Measurements from ENCODE around the gene MLLT10. TPM values are rescaled to one million over a fixed set of nuclear protein-coding genes. Genes with fewer than 3 reads are reported as not detected.

MLLT10 gene
- total RNA-seq, 1 experiment from 2014 or later: 58.4 TPM

DNA sequence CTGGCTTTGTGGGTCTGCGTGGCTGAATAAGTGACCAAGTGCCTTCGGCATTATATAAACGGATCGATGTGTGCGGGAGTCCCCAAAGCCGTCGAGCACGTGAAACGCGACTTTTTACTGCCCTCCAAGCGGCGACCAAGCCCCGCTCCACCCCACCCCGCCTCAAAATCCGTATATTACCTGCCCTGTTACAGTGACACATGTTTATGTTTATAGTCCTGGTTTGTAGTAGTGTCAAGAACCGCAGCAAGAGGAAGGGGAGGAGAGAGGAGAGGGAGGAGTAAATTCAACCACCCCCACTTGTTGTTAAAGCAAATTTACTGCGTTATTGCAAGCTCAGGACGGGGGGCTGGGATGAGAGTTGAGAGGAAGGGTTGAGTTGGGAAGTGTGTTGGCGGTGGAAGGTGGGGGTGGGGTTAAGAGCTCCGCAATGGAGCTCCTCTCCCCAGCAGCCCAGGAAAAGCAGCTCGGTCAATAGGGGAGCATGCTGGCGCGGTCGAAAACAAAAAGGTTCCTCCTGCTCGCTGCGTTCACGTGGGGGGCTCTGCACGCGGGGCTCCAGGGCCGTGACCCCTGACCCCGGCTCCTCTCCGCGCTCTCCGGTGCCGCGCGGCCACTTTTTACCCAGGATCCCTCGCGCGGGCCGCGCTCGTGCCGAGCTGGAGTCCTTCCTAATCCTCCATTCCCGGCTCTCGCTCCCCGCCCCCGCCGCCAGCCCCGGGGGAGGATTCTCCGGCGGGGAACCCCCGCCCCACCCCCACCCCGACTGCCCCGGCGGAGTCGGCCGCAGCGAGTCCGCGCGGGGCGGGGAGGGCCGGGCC, 8.5 kb upstream of the MLLT10 start, which contains the start of gene SKIDA1:
Gene SKIDA1, minus strand, starts transcription at position 316 of the 821 bp plus-strand sequence. CDS start 7,860 bp downstream, outside the sequence.
- DNase-seq (ENCODE audit: low spot score): peak; percentile 97
- no TSS peak for BruUV-seq (replicated peaks)
- peak within 1 kb of the TSS; percentile 63 for H3K4me3 ChIP-seq (ENCODE audit: low read depth, low read length, poor library complexity, severe bottlenecking)
- H3K27me3 ChIP-seq (replicated peaks; ENCODE audit: insufficient read depth, low read depth, low read length, poor library complexity): no peaks in the 10 kb centered on the region
- H3K27ac ChIP-seq (ENCODE audit: low read depth, low read length, poor library complexity, severe bottlenecking): peak within 1 kb of the TSS; percentile 99
- no peaks in the 10 kb centered on the region for H3K9me3 ChIP-seq (ENCODE audit: low read depth, low read length, poor library complexity, severe bottlenecking)
- H3K36me3 ChIP-seq (ENCODE audit: insufficient read depth, low read length, poor library complexity, severe bottlenecking): no peaks in the 10 kb centered on the region
- TF ChIP-seq CTCF (conservative IDR thresholded peaks at IDR 0.05; ENCODE audit: low read depth, low read length): no peak
- TF ChIP-seq EZH2 (IDR thresholded peaks at IDR 0.05; ENCODE audit: borderline replicate concordance, low read depth, low read length, poor library complexity, severe bottlenecking): no peak
- CTCF ChIA-PET: interaction anchor here (1.0 kb wide), 1 partner anchor 29 kb away, joined by 3 read pairs; no protein-coding TSS in a partner anchor
- H3K4me1 ChIP-seq (ENCODE audit: insufficient read depth, low read length, poor library complexity, severe bottlenecking): peaks cover 49% of the 10 kb centered on the region
- intact Hi-C loops (cut with micrococcal nuclease; ENCODE audit: unreplicated experiment): loop anchor here (5.0 kb wide), 1 partner anchor 202 kb away; no protein-coding TSS in a partner anchor
- POLR2A ChIA-PET (ENCODE audit: low non-redundant PET): interaction anchor here (0.6 kb wide), 1 partner anchor 10 kb away, joined by 3 read pairs; no protein-coding TSS in a partner anchor

DNA sequence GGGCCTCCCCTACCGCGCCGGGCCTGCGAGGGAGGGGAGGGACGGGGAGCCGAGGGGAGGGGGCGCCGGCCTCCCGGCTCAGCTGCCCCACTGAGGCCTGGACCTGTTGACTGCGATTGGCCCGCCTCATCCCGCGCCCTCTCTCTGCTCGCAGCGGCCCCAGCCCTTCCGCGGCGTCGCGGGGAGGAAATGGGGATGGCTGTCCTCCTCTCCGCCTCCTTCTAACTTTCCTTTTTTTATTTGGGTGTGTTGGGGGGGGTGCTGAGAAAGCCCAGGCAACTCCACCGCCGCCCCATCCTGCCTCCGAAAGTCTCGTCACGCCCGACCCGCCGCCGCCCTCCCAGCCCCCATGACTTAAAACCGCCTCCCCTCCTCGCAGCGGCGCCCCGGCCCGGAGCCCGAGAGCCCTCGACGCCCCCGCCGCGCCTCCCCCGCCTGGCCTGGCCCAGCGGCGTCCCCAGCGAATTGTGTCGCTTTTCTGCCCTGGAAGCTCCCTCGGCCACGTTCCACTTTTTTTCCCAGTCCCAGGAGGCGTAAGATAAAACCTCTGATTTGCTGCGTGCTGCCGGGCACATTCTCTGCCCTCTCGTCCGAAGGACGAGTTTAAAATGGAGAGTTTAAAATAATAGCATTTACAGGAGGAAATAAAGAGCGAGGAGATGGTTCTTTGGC, 7.7 kb upstream of the MLLT10 start:
- ChIA-PET CTCF (interaction anchor here (0.7 to 1.0 kb wide), 2 partner anchors 30 to 198 kb away, joined by 3 to 11 read pairs; no protein-coding TSS in a partner anchor), POLR2A (ENCODE audit: low non-redundant PET) (interaction anchor here (0.6 to 0.7 kb wide), 2 partner anchors 9 to 11 kb away, joined by 3 to 6 read pairs; no protein-coding TSS in a partner anchor)
- TF ChIP-seq EZH2 (IDR thresholded peaks at IDR 0.05; ENCODE audit: borderline replicate concordance, low read depth, low read length, poor library complexity, severe bottlenecking) (no peak), CTCF (conservative IDR thresholded peaks at IDR 0.05; ENCODE audit: low read depth, low read length) (no peak)
- Histone ChIP-seq H3K9me3 (ENCODE audit: low read depth, low read length, poor library complexity, severe bottlenecking) (no peaks in the 10 kb centered on the region), H3K4me3 (ENCODE audit: low read depth, low read length, poor library complexity, severe bottlenecking) (peak overlapping the region; percentile 63), H3K4me1 (ENCODE audit: insufficient read depth, low read length, poor library complexity, severe bottlenecking) (peaks cover 49% of the 10 kb centered on the region), H3K27me3 (replicated peaks; ENCODE audit: insufficient read depth, low read depth, low read length, poor library complexity) (no peaks in the 10 kb centered on the region), H3K27ac (ENCODE audit: low read depth, low read length, poor library complexity, severe bottlenecking) (peak overlapping the region; percentile 99), H3K36me3 (ENCODE audit: insufficient read depth, low read length, poor library complexity, severe bottlenecking) (no peaks in the 10 kb centered on the region)
- intact Hi-C loops (cut with micrococcal nuclease; ENCODE audit: unreplicated experiment): loop anchor here (5.0 kb wide), 1 partner anchor 201 kb away; no protein-coding TSS in a partner anchor
- BruUV-seq (replicated peaks): TSS peak; percentile 53
- DNase-seq (ENCODE audit: low spot score): peak; percentile 92

DNA sequence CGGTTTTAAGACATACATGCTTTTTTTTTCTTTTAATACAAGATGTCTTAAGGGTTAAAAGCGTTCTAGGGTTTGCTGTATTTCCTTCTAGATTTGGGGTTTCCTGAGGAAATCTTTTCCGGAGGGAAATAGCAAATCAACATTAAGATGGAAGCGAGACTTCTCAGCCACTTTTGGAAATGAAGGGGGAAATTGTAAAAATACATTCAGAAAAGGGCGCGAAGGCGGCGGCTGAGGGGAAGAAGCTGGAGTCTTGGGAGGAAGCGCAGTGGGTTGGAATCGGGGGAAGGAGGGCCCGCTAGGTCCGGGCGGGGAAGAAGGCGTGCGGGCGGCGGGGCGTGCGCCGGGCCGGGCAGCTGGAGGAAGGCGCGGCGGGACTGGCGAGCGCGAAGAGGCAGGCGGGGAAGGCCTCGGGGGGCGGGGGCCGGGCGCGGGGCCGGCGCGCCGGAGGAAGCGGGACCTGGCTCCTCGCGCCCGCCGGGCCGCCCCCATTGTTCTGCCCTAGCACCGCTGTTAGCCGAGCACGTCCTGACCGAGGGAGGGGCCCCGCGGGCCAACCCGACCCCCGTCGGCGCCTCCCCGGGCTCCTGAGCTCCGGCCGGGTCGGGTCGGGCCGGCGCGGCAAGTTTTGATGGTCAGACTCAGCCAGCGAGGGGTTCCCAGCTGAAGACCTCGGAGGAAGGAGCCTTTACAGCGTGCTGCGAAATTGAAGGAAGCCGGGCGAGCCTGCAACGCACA, 7.0 kb upstream of the MLLT10 start:
- TF ChIP-seq CTCF (conservative IDR thresholded peaks at IDR 0.05; ENCODE audit: low read depth, low read length): no peak
- TF ChIP-seq EZH2 (IDR thresholded peaks at IDR 0.05; ENCODE audit: borderline replicate concordance, low read depth, low read length, poor library complexity, severe bottlenecking): no peak
- H3K27ac ChIP-seq (ENCODE audit: low read depth, low read length, poor library complexity, severe bottlenecking): peak overlapping the region; percentile 99
- H3K4me1 ChIP-seq (ENCODE audit: insufficient read depth, low read length, poor library complexity, severe bottlenecking): peaks cover 49% of the 10 kb centered on the region
- no peaks in the 10 kb centered on the region for H3K9me3 ChIP-seq (ENCODE audit: low read depth, low read length, poor library complexity, severe bottlenecking)
- intact Hi-C loops (cut with micrococcal nuclease; ENCODE audit: unreplicated experiment): loop anchor here (5.0 kb wide), 1 partner anchor 200 kb away; no protein-coding TSS in a partner anchor
- POLR2A ChIA-PET (ENCODE audit: low non-redundant PET): interaction anchor here (0.7 kb wide), 1 partner anchor 10 kb away, joined by 6 read pairs; no protein-coding TSS in a partner anchor
- no peaks in the 10 kb centered on the region for H3K27me3 ChIP-seq (replicated peaks; ENCODE audit: insufficient read depth, low read depth, low read length, poor library complexity)
- H3K36me3 ChIP-seq (ENCODE audit: insufficient read depth, low read length, poor library complexity, severe bottlenecking): no peaks in the 10 kb centered on the region
- CTCF ChIA-PET: interaction anchor here (0.7 kb wide), 1 partner anchor 197 kb away, joined by 11 read pairs; no protein-coding TSS in a partner anchor
- BruUV-seq (replicated peaks): no TSS peak
- peak overlapping the region; percentile 63 for H3K4me3 ChIP-seq (ENCODE audit: low read depth, low read length, poor library complexity, severe bottlenecking)
- peak; percentile 81 for DNase-seq (ENCODE audit: low spot score)
